ENCODE measurements around the gene BTBD3. TPM values are rescaled to one million over a fixed set of nuclear protein-coding genes. Genes with fewer than 3 reads are reported as not detected.

The BTBD3 gene
- total RNA-seq, 2 donors from 2014 or later = 1.1 to 2.4 TPM

DNA sequence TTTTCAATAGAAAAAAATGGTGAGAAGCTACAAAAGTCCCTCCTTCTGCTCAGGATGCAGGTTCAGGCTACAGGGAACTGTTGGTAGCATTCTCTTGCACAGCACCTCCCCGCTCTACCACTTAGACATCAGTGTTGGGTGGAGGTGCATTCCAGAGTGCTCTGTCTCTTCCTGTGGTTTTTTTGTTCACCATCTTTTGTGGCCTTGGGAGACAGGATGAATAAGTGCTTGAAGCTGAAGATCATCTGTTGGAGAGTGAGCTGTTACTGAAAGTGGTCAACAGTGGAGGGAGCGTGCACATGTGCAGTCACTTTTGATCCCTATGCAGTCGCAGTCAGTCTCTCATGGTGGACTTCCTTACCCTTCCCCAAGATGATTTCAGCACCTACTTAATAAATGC lies 16.6 kb upstream of the BTBD3 start:
- H3K27me3 Mint-ChIP-seq = no peaks in the 10 kb centered on the region
- no peaks in the 10 kb centered on the region for H3K36me3 Mint-ChIP-seq (ENCODE audit: low read depth)
- H3K27ac Mint-ChIP-seq = no peak overlapping the region
- H3K4me3 Mint-ChIP-seq = no peak overlapping the region
- DNase-seq (no peak), ATAC-seq (no peak)
- no peaks in the 10 kb centered on the region for H3K4me1 Mint-ChIP-seq
- no peaks in the 10 kb centered on the region for H3K9me3 ChIP-seq (ENCODE audit: control insufficient read depth, low read length, poor library complexity, severe bottlenecking)

DNA sequence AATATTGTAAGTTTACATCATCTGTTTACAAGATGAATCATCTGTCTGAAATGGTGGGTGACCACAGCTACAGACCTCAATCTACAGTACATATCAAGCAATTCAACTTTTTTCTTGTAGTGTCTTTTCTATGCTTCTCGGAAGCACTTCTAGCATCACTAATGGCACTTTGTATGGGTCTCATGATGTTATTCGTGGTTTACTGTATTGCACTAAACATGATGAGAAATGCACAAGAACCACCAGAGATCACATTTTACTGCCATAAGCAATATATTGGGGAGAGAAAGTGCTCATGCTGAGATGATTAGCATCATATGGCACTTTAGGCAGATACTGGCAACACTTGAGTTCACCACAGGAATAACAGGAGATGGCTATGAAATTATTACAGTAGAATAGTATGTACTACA lies 15.4 kb upstream of the BTBD3 start:
- Mint-ChIP-seq H3K4me1 (no peaks in the 10 kb centered on the region), H3K36me3 (ENCODE audit: low read depth) (no peaks in the 10 kb centered on the region), H3K4me3 (no peak overlapping the region), H3K27ac (no peak overlapping the region), H3K27me3 (no peaks in the 10 kb centered on the region)
- ATAC-seq (no peak), DNase-seq (no peak)
- H3K9me3 ChIP-seq (ENCODE audit: control insufficient read depth, low read length, poor library complexity, severe bottlenecking) = no peaks in the 10 kb centered on the region

DNA sequence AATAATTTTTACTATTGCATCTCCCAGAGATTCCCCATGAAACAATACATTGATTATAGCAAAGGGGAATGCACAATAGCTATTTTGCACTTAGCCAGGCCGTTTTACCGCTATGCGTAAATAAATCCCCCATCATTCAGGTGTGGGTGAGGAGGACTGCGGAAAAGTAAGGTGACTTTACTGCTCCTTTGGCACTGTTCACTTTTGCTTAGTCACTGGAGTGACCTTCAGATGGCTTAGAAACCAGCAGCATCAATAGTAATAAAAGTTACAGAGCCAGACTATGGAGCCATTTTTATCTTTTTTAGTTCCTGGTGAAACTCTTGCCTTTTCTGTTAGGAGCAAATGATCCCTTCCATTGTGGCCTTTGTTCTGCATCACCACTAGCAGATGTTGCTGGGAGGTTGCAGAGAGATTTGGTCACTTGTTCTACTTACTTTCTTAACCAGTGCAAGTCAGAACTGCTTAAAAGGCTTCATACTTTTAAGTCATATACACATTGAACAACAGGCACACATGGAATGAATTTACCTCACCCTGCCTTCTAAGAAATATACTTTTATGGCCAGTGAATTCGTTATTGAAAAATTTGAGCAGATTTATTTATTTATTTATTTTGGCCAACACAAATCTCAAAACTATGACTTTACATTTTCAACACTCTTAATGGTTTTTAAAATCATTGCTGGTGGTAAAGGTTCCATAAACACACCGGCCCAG lies 12.1 kb upstream of the BTBD3 start:
- no peak for DNase-seq
- Mint-ChIP-seq H3K27me3 (no peaks in the 10 kb centered on the region), H3K4me1 (no peaks in the 10 kb centered on the region), H3K27ac (no peak overlapping the region), H3K4me3 (no peak overlapping the region), H3K36me3 (ENCODE audit: low read depth) (no peaks in the 10 kb centered on the region)
- ATAC-seq = no peak
- no peaks in the 10 kb centered on the region for H3K9me3 ChIP-seq (ENCODE audit: control insufficient read depth, low read length, poor library complexity, severe bottlenecking)

DNA sequence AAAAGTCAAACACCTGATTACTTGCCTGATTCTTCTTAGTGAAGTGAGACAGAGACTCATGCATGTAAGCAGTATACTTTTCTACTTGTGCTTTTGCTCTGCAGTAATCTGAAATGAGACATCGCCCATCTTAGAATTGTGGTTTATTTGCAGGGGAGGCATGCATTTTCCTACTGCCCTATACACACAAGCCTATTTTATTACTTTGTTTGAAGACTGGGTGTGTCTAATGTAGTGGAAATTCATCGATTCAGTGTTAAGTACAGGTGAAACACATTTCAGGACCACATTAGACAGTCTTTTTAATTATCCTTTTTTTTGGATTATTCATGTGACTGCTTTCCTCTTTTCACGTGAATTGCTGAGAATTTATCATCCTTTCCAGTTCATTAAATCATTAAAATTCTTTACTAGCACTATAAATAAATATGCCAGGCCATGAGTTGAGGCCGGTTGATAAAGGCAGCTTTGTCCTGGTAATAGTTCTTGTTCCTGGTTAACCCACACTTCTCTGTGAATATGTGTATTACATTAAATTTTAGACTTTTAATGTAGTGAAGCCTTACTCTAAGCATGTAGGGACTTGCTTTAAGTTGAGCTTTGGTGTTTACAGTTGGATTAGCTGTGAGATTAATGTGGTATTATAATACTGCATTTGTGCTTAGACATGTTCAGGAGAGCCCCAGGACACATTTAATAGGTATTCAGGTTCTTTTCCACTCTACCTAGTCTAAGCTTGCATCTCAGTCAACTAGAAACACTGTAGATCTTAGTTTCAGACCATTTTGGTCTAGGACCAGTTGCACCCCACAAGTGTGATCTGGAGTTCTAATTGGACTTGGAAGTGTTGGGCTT lies 10.8 kb upstream of the BTBD3 start:
- H3K27me3 Mint-ChIP-seq = no peaks in the 10 kb centered on the region
- H3K36me3 Mint-ChIP-seq (ENCODE audit: low read depth) = no peaks in the 10 kb centered on the region
- H3K4me3 Mint-ChIP-seq = no peak overlapping the region
- H3K27ac Mint-ChIP-seq = no peak overlapping the region
- ATAC-seq = no peak
- no peaks in the 10 kb centered on the region for H3K4me1 Mint-ChIP-seq
- no peaks in the 10 kb centered on the region for H3K9me3 ChIP-seq (ENCODE audit: control insufficient read depth, low read length, poor library complexity, severe bottlenecking)
- no peak for DNase-seq

DNA sequence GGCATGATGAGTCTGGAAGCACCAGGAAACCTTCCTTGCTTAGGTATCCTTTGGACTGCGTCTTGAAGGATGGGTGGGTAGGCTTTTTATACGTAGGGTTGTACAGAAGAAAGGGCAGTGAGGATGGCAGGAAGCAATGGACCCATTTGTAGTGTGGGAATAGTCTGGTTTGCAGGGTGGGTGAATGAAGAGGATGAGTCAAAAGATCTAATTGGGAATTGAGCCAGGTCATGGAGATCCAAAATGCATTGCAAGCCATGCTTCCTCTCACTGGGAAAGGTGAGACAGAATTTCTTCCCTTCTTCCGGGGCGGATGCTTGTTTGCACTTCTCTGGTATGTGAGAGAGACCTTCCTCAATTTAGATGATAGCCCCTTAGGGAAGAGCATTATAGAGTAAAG lies 10.1 kb upstream of the BTBD3 start:
- ATAC-seq (no peak), DNase-seq (no peak)
- Mint-ChIP-seq H3K36me3 (ENCODE audit: low read depth) (no peaks in the 10 kb centered on the region), H3K4me3 (no peak overlapping the region), H3K4me1 (no peaks in the 10 kb centered on the region), H3K27ac (no peak overlapping the region), H3K27me3 (no peaks in the 10 kb centered on the region)
- H3K9me3 ChIP-seq (ENCODE audit: control insufficient read depth, low read length, poor library complexity, severe bottlenecking) = no peaks in the 10 kb centered on the region

DNA sequence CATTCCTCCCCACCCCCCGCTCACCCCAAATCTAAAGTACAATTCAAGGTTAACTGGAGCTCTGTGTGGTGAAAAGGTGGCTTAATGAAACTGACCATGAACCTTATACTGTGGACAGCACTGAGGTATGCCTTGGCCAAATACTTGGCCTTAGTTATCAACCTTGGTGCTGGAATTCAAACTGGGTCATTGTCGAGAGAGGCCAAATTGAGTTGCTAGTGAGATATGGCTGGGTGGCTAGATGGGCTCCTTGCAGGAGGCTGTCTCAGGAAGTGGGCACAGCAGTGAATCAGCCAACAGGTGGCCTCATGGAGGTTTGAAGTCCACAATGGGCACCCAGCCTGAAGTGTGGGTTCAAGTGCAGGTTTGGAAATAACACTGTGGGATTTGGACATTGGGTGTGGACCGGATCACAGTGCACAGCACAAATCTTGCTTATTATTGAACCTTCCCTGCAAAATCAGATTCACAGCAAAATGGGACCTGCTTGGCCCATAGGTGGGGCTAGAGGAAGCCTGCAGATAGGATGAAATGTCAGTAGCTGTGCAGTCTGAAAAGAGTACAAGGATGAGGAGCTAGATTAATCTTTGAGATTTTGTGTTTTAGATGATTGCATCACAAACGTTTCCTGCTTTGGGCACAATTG lies 5.6 kb upstream of the BTBD3 start:
- DNase-seq (no peak), ATAC-seq (no peak)
- Mint-ChIP-seq H3K36me3 (ENCODE audit: low read depth) (no peaks in the 10 kb centered on the region), H3K27me3 (no peaks in the 10 kb centered on the region), H3K4me3 (no peak overlapping the region), H3K4me1 (no peaks in the 10 kb centered on the region), H3K27ac (no peak overlapping the region)
- no peaks in the 10 kb centered on the region for H3K9me3 ChIP-seq (ENCODE audit: control insufficient read depth, low read length, poor library complexity, severe bottlenecking)

DNA sequence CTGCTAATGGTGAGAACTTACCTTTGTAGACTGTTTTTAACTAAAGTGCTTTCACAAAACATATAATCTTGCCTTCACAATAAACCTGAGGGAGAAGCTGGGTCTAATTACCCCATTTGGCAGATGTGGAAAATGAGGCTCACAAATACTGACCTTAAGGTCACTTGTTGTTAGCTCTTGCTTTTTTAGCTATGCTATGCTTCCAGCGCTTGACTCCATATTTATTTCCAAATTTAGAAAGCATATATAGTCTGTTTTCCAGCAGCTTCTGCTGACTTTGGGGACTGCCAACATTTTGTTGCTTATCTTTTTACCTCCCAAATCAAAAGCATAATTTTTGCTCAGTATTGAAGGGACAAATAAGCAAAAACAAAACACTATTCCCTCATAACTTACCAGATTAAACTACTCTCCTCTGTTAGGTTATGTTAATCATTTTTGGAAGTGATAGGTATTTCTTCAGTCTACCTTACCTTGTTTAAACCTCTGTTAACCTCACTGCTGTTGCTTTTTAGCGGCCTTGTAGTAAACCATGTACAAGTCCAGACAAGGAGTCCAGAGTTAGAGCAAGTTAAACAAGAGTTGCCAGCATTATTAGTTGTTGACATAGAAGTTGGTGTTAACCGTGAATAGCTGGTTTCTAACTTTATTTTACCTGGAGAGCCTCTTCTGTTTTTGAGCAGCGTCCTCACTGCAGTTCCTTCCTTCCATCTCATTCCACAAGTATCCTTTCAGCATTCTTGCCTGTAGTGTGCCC lies 4.9 kb upstream of the BTBD3 start:
- no peaks in the 10 kb centered on the region for H3K27me3 Mint-ChIP-seq

DNA sequence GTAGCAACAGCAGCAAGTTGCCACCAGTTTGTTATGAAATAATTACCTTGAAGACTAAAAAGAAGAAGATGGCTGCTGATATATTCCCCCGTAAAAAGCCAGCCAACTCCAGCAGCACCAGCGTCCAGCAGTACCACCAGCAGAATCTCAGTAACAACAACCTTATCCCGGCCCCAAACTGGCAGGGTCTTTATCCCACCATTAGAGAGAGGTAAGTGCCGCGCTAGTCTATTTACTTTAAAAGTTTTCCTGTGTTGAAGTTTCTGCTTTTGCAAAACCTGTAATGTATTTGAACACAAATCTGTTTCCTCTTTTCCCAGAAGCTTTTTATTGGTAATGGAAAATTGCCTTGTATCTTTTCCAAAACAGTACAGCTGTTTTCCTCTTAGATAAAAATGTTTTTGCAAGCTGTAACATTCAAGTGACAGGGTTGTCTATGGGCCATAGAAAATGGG lies 725 bp downstream of the BTBD3 start:
- H3K4me1 Mint-ChIP-seq = no peaks in the 10 kb centered on the region
- DNase-seq (no peak), ATAC-seq (no peak)
- H3K4me3 Mint-ChIP-seq = no peak overlapping the region
- H3K9me3 ChIP-seq (ENCODE audit: control insufficient read depth, low read length, poor library complexity, severe bottlenecking) = no peaks in the 10 kb centered on the region
- no peaks in the 10 kb centered on the region for H3K27me3 Mint-ChIP-seq
- H3K36me3 Mint-ChIP-seq (ENCODE audit: low read depth) = no peaks in the 10 kb centered on the region
- no peak overlapping the region for H3K27ac Mint-ChIP-seq

More for the DNA sequence above, 4.9 kb upstream of the BTBD3 start:
- H3K27ac Mint-ChIP-seq = no peak overlapping the region
- no peaks in the 10 kb centered on the region for H3K9me3 ChIP-seq (ENCODE audit: control insufficient read depth, low read length, poor library complexity, severe bottlenecking)
- no peaks in the 10 kb centered on the region for H3K36me3 Mint-ChIP-seq (ENCODE audit: low read depth)
- no peak for ATAC-seq
- no peak for DNase-seq
- H3K4me1 Mint-ChIP-seq = no peaks in the 10 kb centered on the region
- no peak overlapping the region for H3K4me3 Mint-ChIP-seq

DNA sequence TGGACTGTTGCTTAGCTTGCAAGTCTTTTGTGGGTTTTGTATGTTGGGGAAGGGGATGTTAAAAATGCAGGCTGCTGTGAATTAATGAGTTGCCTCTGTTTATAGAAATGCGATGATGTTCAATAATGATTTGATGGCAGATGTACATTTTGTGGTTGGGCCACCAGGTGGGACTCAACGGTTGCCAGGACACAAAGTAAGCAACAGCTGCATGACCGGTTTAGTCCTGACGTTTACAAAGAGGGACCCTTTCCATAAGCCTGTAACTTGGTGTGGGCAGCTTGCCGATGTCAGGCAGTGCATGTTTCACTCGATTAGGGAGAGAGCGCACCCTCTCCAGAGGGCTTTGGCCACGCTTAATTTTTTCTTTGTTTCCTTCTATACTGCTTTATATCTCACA lies 1.3 kb downstream of the BTBD3 start:
- ATAC-seq (no peak), DNase-seq (no peak)
- no peaks in the 10 kb centered on the region for H3K4me1 Mint-ChIP-seq
- H3K36me3 Mint-ChIP-seq (ENCODE audit: low read depth) = no peaks in the 10 kb centered on the region
- H3K4me3 Mint-ChIP-seq = no peak overlapping the region
- H3K27ac Mint-ChIP-seq = no peak overlapping the region
- no peaks in the 10 kb centered on the region for H3K27me3 Mint-ChIP-seq
- no peaks in the 10 kb centered on the region for H3K9me3 ChIP-seq (ENCODE audit: control insufficient read depth, low read length, poor library complexity, severe bottlenecking)

DNA sequence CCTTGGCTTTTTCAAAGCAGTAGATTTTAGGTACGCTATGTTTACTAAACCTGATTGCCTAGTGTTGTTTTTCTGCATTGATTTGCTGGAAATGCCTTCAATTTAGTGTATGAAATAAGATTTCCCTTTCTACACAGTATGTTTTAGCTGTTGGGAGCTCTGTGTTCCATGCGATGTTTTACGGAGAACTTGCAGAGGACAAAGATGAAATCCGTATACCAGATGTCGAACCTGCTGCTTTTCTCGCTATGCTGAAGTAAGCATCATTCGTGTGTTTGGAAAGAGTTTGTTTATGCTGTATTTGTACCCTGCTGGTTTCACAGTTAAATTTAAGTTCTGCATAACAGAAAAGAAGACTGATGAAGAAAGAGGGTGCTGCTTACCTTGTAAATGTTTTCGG lies 1.9 kb downstream of the BTBD3 start:
- no peaks in the 10 kb centered on the region for H3K27me3 Mint-ChIP-seq
- H3K27ac Mint-ChIP-seq = no peak overlapping the region
- no peaks in the 10 kb centered on the region for H3K9me3 ChIP-seq (ENCODE audit: control insufficient read depth, low read length, poor library complexity, severe bottlenecking)
- no peaks in the 10 kb centered on the region for H3K4me1 Mint-ChIP-seq
- no peak overlapping the region for H3K4me3 Mint-ChIP-seq
- ATAC-seq = no peak
- DNase-seq = no peak
- H3K36me3 Mint-ChIP-seq (ENCODE audit: low read depth) = no peaks in the 10 kb centered on the region

DNA sequence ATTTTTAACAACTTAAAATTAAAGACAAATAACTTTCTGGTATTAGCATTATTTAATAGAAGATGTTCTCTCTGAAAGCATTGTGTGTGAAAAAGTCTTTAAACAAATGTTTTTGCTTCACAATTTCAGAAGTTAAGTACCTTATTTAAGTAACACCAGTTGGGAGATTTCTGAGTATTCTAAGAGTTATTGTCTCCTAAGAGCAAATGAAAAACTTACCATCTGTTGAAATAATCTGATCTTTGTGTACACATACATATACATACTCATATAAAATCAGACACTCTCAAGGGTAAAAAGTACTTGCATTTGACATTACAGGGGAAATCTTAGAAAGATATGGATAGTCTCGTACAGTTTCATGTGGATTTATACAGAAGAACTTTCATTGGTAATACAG lies 2.4 kb downstream of the BTBD3 start:
- Mint-ChIP-seq H3K4me3 (no peak overlapping the region), H3K36me3 (ENCODE audit: low read depth) (no peaks in the 10 kb centered on the region), H3K27ac (no peak overlapping the region)

DNA sequence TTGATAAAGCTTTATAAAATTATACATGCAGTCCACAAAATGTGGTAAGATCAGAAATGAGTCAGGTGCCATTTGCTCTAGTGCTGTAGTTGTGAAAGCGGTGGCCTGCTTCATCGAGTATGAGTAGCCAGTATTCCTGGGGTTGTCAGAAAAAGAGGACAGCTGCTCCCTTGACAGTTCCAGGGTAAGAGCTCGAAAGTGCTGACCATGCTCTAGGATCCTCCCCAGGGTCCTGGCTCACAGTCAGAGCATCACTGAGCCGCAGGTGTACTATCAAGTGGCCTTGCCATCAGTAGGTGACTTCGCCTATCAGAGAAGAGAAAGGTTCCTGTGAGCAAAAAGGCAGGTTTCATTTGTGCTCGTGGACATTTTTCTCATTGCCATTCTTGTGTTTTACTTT lies 3.6 kb downstream of the BTBD3 start:
- Mint-ChIP-seq H3K36me3 (ENCODE audit: low read depth) (no peaks in the 10 kb centered on the region), H3K27ac (no peak overlapping the region), H3K27me3 (no peaks in the 10 kb centered on the region), H3K4me3 (no peak overlapping the region), H3K4me1 (no peaks in the 10 kb centered on the region)
- no peaks in the 10 kb centered on the region for H3K9me3 ChIP-seq (ENCODE audit: control insufficient read depth, low read length, poor library complexity, severe bottlenecking)
- ATAC-seq (no peak), DNase-seq (no peak)

More for the DNA sequence above, 2.4 kb downstream of the BTBD3 start:
- H3K9me3 ChIP-seq (ENCODE audit: control insufficient read depth, low read length, poor library complexity, severe bottlenecking) = no peaks in the 10 kb centered on the region
- DNase-seq (no peak), ATAC-seq (no peak)
- no peaks in the 10 kb centered on the region for H3K27me3 Mint-ChIP-seq
- no peaks in the 10 kb centered on the region for H3K4me1 Mint-ChIP-seq

DNA sequence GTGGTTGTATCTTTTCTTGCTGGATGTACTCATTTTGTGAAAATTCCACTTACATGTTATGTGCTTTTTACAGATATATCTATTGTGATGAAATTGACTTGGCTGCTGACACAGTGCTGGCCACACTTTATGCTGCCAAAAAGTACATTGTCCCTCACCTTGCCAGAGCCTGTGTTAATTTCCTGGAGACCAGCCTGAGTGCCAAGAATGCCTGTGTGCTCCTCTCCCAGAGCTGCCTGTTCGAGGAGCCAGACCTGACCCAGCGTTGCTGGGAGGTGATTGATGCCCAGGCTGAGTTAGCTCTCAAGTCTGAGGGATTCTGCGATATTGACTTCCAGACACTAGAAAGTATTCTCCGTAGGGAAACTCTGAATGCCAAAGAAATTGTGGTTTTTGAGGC lies 4.9 kb downstream of the BTBD3 start:
- H3K4me1 Mint-ChIP-seq = no peaks in the 10 kb centered on the region
- DNase-seq = no peak
- no peak overlapping the region for H3K27ac Mint-ChIP-seq

More for the DNA sequence above, 4.9 kb downstream of the BTBD3 start:
- ATAC-seq = no peak
- Mint-ChIP-seq H3K27me3 (no peaks in the 10 kb centered on the region), H3K4me3 (no peak overlapping the region), H3K36me3 (ENCODE audit: low read depth) (no peaks in the 10 kb centered on the region)
- H3K9me3 ChIP-seq (ENCODE audit: control insufficient read depth, low read length, poor library complexity, severe bottlenecking) = no peaks in the 10 kb centered on the region

Measured in T-helper 17 cell (primary cell).